ENCODE data around the gene IFT122.
"Not testable (repeated sequence)": the region's sequence is repeated elsewhere in the genome, so short reads cannot be mapped to it uniquely, and the experiment has no call there.

Gene IFT122

GRCh38 chr3:129439817-129440617 lies at the start of gene IFT122, which contains the start of gene MBD4:
Gene IFT122 (plus strand): TSS chr3:129440224. CDS start chr3:129440331, 107 bp downstream.
Gene MBD4 (minus strand): TSS chr3:129439948. CDS start chr3:129439833, 115 bp downstream.
- DNase-seq (ENCODE audit: low spot score), result peak; percentile 100

- not testable (repeated sequence) for DNase-seq (ENCODE audit: low spot score)
Measured at GRCh38 chr3:129391583-129391982, 48.4 kb upstream of the IFT122 start.

- not testable (repeated sequence) for DNase-seq (ENCODE audit: low spot score)
Measured at GRCh38 chr3:129392106-129392887, 47.7 kb upstream of the IFT122 start.

GRCh38 chr3:129393271-129393670 lies 46.8 kb upstream of the IFT122 start:
- DNase-seq (ENCODE audit: low spot score), result no peak

- DNase-seq (ENCODE audit: low spot score), result not testable (repeated sequence)
Measured at GRCh38 chr3:129393760-129394564, 46.1 kb upstream of the IFT122 start.

- DNase-seq (ENCODE audit: low spot score), result peak; percentile 30
Measured at GRCh38 chr3:129398803-129399144, 41.2 kb upstream of the IFT122 start.

GRCh38 chr3:129399145-129399894 lies 40.7 kb upstream of the IFT122 start:
- DNase-seq (ENCODE audit: low spot score), result peak; percentile 83

- no peak for DNase-seq (ENCODE audit: low spot score)
Measured at GRCh38 chr3:129399895-129400357, 40.1 kb upstream of the IFT122 start.

- DNase-seq (ENCODE audit: low spot score), result no peak
Measured at GRCh38 chr3:129402210-129402609, 37.8 kb upstream of the IFT122 start.

- no peak for DNase-seq (ENCODE audit: low spot score)
Measured at GRCh38 chr3:129402616-129403015, 37.4 kb upstream of the IFT122 start.

- no peak for DNase-seq (ENCODE audit: low spot score)
Measured at GRCh38 chr3:129403450-129403849, 36.6 kb upstream of the IFT122 start.

GRCh38 chr3:129404130-129404529 lies 35.9 kb upstream of the IFT122 start:
- no peak for DNase-seq (ENCODE audit: low spot score)

- no peak for DNase-seq (ENCODE audit: low spot score)
Measured at GRCh38 chr3:129404610-129405009, 35.4 kb upstream of the IFT122 start.

- DNase-seq (ENCODE audit: low spot score), result no peak
Measured at GRCh38 chr3:129409541-129409940, 30.5 kb upstream of the IFT122 start.

GRCh38 chr3:129410971-129411370 lies 29.1 kb upstream of the IFT122 start:
- DNase-seq (ENCODE audit: low spot score), result no peak

GRCh38 chr3:129412542-129413198 lies 27.4 kb upstream of the IFT122 start:
- DNase-seq (ENCODE audit: low spot score), result no peak

- not testable (repeated sequence) for DNase-seq (ENCODE audit: low spot score)
Measured at GRCh38 chr3:129413238-129413637, 26.8 kb upstream of the IFT122 start.

- peak; percentile 48 for DNase-seq (ENCODE audit: low spot score)
Measured at GRCh38 chr3:129413687-129414506, 26.1 kb upstream of the IFT122 start.

- DNase-seq (ENCODE audit: low spot score), result no peak
Measured at GRCh38 chr3:129415378-129415777, 24.6 kb upstream of the IFT122 start.

GRCh38 chr3:129415830-129416229 lies 24.2 kb upstream of the IFT122 start:
- no peak for DNase-seq (ENCODE audit: low spot score)
